WTC11 (cell line): ENCODE results near the gene NFIC.

Experiments
- AFF4 ChIP-seq: sonication (generic); formaldehyde crosslinking; IDR thresholded peaks from 2 replicates; pipeline ENCODE4 v1.8.1; 2023; ENCODE audit warnings: mild to moderate bottlenecking, missing genetic modification reagents, borderline replicate concordance
- ATF2 ChIP-seq: sonication (generic); formaldehyde crosslinking; IDR thresholded peaks from 2 replicates; pipeline ENCODE4 v1.8.1; 2022; ENCODE audit warnings: low read depth, missing genetic modification reagents, borderline replicate concordance
- E2F1 ChIP-seq: sonication (generic); formaldehyde crosslinking; IDR thresholded peaks from 2 replicates; pipeline ENCODE4 v1.8.0; 2022; ENCODE audit warnings: mild to moderate bottlenecking, missing genetic modification reagents
- FOXP1 ChIP-seq: sonication (generic); formaldehyde crosslinking; IDR thresholded peaks from 2 replicates; pipeline ENCODE4 v1.8.0; 2022; ENCODE audit warnings: missing genetic modification reagents, mild to moderate bottlenecking, moderate library complexity, borderline replicate concordance
- GTF2I ChIP-seq: fragments of 250-450 bp; sonication (Bioruptor Pico); conservative IDR thresholded peaks from 2 replicates; pipeline ENCODE4 v1.4.0; 2021; ENCODE audit warnings: mild to moderate bottlenecking
- KAT7 ChIP-seq: sonication (generic); formaldehyde crosslinking; IDR thresholded peaks from 2 replicates; pipeline ENCODE4 v1.8.1; 2023; ENCODE audit warnings: missing genetic modification reagents, mild to moderate bottlenecking, borderline replicate concordance
- USF1 ChIP-seq: sonication (generic); formaldehyde crosslinking; IDR thresholded peaks from 2 replicates; pipeline ENCODE4 v1.8.0; 2022; ENCODE audit warnings: mild to moderate bottlenecking, missing genetic modification reagents
- ZNF232 ChIP-seq: sonication (generic); formaldehyde crosslinking; IDR thresholded peaks from 2 replicates; pipeline ENCODE4 v1.8.0; 2022; ENCODE audit warnings: mild to moderate bottlenecking, missing genetic modification reagents
- ZNF263 ChIP-seq: sonication (generic); formaldehyde crosslinking; IDR thresholded peaks from 2 replicates; pipeline ENCODE4 v1.8.1; 2022; ENCODE audit warnings: low read depth, mild to moderate bottlenecking, moderate library complexity, missing genetic modification reagents
- TF ChIP-seq, protein P1 (sequence below): fragments of 200-600 bp; IDR thresholded peaks from 2 replicates; pipeline ENCODE4 v1.8.0; 2022; ENCODE audit warnings: antibody characterized with exemption
- TF ChIP-seq, protein P2 (sequence below): sonication (generic); formaldehyde crosslinking; IDR thresholded peaks from 2 replicates; pipeline ENCODE4 v1.8.1; 2022; ENCODE audit warnings: low read depth, mild to moderate bottlenecking, moderate library complexity, missing genetic modification reagents, borderline replicate concordance
- TF ChIP-seq, protein P3 (sequence below): sonication (generic); formaldehyde crosslinking; IDR thresholded peaks from 2 replicates; pipeline ENCODE4 v1.8.0; 2022; ENCODE audit warnings: mild to moderate bottlenecking, missing genetic modification reagents

- TF ChIP-seq ZNF232: no peak
- TF ChIP-seq USF1: no peak
- TF ChIP-seq FOXP1 (CRISPR knock-in tag): no peak
- TF ChIP-seq, protein P1, sequence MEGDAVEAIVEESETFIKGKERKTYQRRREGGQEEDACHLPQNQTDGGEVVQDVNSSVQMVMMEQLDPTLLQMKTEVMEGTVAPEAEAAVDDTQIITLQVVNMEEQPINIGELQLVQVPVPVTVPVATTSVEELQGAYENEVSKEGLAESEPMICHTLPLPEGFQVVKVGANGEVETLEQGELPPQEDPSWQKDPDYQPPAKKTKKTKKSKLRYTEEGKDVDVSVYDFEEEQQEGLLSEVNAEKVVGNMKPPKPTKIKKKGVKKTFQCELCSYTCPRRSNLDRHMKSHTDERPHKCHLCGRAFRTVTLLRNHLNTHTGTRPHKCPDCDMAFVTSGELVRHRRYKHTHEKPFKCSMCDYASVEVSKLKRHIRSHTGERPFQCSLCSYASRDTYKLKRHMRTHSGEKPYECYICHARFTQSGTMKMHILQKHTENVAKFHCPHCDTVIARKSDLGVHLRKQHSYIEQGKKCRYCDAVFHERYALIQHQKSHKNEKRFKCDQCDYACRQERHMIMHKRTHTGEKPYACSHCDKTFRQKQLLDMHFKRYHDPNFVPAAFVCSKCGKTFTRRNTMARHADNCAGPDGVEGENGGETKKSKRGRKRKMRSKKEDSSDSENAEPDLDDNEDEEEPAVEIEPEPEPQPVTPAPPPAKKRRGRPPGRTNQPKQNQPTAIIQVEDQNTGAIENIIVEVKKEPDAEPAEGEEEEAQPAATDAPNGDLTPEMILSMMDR: no peak
- no peak for TF ChIP-seq E2F1 (CRISPR knock-in tag)
- TF ChIP-seq KAT7 (CRISPR knock-in tag): no peak
- no peak for TF ChIP-seq AFF4
- TF ChIP-seq, protein P2, sequence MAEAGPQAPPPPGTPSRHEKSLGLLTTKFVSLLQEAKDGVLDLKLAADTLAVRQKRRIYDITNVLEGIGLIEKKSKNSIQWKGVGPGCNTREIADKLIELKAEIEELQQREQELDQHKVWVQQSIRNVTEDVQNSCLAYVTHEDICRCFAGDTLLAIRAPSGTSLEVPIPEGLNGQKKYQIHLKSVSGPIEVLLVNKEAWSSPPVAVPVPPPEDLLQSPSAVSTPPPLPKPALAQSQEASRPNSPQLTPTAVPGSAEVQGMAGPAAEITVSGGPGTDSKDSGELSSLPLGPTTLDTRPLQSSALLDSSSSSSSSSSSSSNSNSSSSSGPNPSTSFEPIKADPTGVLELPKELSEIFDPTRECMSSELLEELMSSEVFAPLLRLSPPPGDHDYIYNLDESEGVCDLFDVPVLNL (CRISPR knock-in tag): no peak
- TF ChIP-seq ZNF263 (CRISPR knock-in tag): no peak
- no peak for TF ChIP-seq ATF2 (CRISPR knock-in tag)
- TF ChIP-seq, protein P3, sequence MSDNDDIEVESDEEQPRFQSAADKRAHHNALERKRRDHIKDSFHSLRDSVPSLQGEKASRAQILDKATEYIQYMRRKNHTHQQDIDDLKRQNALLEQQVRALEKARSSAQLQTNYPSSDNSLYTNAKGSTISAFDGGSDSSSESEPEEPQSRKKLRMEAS (CRISPR knock-in tag): no peak
- TF ChIP-seq GTF2I: peak; percentile 44; the same call in 1 of the 2 replicates
These were observed 36.5 kb downstream of the NFIC start for GRCh38 chr19:3402631-3403443.
